GM20431 (cell line): Measurements from ENCODE around the gene GCH1.
"Not testable (repeated sequence)": the region's sequence is repeated elsewhere in the genome, so short reads cannot be mapped to it uniquely, and the experiment has no call there.

Source experiments
- in situ Hi-C: fragments of 300-500 bp; cut with MseI, MboI; formaldehyde crosslinking; loops from one replicate; pipeline ENCODE4 v1.15.0; 2020; ENCODE audit warnings: low sequenced_read_pairs; ENCODE audit not compliant: unreplicated experiment

Gene GCH1

DNA sequence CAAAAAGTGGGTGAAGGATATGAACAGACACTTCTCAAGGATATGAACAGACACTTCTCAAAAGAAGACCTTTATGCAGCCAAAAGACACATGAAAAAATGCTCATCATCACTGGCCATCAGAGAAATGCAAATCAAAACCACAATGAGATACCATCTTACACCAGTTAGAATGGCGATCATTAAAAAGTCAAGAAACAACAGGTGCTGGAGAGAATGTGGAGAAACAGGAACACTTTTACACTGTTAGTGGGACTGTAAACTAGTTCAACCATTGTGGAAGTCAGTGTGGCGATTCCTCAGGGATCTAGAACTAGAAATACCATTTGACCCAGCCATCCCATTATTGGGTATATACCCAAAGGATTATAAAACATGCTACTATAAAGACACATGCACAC lies 27.0 kb downstream of the GCH1 start:
- in situ Hi-C loops = not testable (repeated sequence)

DNA sequence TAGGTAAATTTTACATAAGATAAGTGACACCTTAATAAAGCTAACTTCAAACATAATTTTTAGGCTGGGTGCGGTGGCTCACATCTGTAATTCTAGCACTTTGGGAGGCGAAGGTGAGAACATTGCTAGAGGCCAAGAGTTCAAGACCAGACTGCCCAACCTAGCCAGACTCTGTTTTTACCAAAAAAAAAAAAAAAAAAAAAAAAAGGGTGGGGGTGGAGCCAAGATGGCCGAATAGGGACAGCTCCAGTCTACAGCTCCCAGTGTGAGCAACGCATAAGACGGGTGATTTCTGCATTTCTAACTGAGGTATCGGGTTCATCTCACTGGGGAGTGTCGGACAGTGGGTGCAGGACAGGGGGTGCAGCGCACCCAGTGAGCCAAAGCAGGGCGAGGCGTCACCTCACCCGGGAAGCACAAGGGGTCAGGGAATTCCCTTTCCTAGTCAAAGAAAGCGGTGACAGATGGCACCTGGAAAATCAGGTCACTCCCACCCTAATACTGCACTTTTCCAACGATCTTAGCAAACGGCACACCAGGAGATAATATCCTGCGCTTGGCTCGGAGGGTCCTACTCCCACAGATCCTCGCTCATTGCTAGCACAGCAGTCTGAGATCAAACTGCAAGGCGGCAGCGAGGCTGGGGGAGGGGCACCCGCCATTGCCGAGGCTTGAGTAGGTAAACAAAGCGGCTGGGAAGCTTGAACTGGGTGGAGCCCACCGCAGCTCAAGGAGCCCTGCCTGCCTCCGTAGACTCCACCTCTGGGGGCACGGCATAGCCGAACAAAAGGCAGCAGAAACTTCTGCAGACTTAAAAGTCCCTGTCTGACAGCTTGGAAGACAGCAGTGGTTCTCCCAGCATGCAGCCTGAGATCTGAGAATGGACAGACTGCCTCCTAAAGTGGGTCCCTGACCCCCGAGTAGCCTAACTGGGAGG lies 32.2 kb downstream of the GCH1 start:
- in situ Hi-C loops = not testable (repeated sequence)

DNA sequence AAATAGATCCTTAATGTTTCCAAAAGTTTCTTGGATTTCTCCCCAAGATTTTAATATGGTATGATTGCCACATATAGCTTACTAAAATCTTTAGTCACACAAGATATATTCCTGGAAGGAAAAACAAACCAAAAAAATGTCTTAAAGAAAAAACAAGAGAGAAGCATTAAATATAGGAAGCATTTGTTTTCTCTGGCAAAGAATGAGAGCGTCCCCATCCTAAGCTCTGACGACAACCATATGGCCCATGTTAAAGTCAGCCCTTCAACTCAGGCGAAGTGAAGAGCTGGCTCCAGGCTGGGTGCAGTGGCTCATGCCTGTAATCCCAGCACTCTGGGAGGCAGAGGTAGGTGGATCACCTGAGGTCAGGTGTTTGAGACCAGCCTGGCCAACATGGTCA lies 35.6 kb downstream of the GCH1 start:
- in situ Hi-C loops = no loop called here

- in situ Hi-C loops = no loop called here
Observed at GRCh38 chr14:54866588-54866987, 36.0 kb downstream of the GCH1 start.

- in situ Hi-C loops = no loop called here
Observed at GRCh38 chr14:54864526-54864925, 38.1 kb downstream of the GCH1 start.

DNA sequence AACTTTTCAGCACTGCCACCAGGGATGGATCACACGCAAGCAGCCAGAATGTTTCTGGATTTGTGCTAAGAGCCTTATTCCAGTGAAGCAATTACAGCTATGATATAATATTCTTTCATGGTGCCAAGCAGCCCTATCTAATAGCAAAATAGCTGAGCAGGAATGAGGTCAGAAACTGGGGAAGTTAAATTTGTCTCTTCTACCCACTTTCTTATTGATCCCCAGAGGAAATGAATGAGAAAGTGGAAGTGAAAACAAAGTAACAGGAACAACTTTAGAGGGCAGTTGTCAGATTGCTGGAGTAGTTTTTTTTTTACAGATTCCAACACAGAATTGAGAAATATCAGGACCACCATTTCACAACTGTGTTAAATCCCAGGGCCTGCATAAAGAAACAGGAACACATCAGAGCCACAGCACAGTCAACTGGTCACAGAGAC lies 44.8 kb downstream of the GCH1 start:
- in situ Hi-C loops = no loop called here

- in situ Hi-C loops = no loop called here
Observed at GRCh38 chr14:54856152-54856551, 46.5 kb downstream of the GCH1 start.

DNA sequence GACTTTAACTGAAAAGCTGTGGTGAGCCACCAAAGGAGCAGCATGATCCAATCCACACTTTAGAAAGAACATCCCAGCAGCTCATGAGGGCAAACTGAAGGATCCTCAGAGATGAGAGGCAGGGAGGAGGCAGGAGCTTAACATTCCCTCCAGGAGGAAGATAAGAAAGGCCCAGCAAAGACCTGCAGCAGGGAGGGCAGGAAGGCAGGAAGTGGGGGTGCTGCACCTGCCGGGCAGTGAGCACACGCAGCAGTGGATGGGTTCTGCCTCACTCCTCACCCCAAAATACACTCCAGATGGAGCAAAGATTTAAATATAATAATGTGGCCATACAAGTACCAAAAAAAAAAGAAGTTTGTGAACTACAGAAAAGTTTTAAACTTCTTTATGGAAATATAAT lies 48.4 kb downstream of the GCH1 start:
- in situ Hi-C loops = no loop called here

DNA sequence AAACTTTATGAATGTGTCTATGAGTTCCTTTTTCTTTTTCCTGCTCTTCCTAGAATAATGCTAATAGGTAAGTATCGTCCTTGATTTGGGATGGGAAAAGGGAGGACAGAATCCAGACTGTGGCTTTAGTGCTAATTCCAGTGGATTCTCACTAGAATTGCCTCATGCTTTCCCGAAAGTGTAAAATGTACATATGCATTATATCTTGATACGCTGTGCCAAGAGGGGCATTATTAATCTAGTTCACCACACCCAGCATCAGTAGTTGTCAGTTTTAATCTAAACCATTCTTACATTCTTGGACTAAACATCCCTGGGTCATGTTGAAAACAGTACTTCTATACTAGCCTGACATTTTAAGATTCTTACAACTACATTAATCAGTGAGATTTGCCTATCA lies 49.3 kb downstream of the GCH1 start:
- in situ Hi-C loops = no loop called here

- in situ Hi-C loops = no loop called here
Observed at GRCh38 chr14:54852215-54852614, 50.4 kb downstream of the GCH1 start.

DNA sequence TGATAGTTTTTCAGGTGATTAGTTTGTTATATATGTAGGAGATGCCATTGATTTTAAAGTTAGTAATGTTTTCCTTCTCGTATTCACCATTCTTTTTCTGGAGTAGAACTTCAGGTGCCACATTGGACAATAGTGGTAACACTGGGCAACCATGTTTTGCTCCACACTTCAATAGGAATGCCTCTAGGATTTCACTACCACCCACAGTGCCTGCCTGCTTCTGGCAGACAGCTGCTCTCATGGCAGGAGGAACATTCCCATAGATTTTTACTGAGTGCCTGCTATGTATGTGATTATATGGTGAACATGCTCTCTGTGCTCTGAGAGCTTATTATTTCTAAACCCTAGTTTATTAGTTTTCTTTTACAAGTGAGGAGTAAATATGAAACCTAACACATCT lies 53.7 kb downstream of the GCH1 start:
- in situ Hi-C loops = no loop called here

- in situ Hi-C loops = no loop called here
Observed at GRCh38 chr14:54845641-54846040, 57.0 kb downstream of the GCH1 start.

DNA sequence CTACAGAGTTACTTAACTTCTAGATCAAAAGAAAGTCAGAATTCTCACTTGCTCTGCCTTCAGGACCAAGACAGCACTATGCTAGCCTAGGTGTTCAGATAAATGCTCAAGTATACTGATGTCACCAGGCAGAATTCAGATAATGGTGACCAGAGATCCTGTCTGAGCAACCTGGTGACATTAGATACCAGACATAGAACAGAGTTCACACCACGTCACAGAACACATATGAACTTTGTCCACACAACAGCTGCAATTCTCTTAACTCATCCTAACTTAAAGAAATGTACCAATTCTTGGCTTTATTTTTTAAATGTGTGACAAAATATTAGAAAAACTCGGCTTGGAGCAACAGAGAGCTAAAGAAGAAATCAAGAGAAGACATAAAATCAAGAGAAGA lies 58.1 kb downstream of the GCH1 start:
- in situ Hi-C loops = no loop called here

DNA sequence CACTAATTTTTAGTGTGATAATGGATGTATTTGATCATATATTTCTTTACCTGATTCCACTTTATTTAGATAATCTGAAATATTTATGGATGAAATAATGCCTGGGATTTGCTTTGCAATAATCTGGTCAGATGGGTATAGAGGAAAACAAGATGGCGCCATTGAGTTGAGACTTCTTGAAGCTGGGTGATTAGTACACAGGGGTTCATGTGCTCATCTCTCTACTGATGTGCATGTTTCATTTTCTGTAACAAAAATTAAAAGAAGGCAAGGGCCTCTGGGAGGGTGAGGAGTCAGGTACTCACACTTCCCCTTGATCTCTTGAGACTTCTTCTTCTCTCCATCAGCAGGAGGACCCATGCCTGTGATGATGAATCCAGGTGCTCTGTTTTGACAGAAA lies 61.8 kb downstream of the GCH1 start:
- in situ Hi-C loops = no loop called here

DNA sequence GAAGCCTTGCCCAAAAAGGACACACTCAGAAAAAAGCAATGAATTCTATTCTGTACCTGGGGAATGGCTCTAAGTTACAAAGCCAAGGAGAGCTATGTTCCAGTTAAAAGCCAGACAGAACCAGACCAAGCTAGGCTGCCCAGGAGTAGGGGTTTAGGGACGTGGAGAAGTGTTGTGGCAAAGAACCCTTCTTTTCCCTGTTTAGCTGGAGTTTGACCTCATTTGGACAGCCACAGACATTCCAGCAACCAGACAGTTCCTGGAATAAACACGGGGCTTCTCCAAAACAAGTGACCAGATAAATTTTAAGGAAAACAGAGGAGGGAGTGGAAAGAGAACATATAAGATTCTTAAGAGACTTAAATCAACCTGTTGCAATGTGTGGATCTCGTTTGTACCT lies 62.3 kb downstream of the GCH1 start:
- in situ Hi-C loops = no loop called here

DNA sequence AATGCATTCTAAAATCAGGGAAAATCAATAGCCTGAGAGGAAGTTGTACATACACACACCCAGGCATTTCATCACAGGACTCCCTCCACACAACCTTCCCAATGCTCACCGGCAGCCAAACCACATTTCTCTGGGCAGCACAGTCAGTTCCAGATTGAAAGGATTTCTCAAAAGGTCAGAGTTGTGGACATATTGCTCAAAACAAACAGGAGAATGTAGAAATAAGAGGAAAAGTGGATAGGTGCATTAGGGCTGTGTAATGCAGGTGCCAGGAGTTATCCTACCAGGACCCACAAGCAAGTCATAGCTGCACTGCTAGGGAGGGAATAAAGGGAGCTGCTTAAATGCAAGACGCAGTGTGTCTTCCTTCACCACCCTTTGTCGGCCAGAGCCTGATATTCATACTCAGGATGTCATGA lies 62.9 kb downstream of the GCH1 start:
- in situ Hi-C loops = no loop called here

GRCh38 chr14:54838931-54839512 lies 63.6 kb downstream of the GCH1 start:
- in situ Hi-C loops = no loop called here

DNA sequence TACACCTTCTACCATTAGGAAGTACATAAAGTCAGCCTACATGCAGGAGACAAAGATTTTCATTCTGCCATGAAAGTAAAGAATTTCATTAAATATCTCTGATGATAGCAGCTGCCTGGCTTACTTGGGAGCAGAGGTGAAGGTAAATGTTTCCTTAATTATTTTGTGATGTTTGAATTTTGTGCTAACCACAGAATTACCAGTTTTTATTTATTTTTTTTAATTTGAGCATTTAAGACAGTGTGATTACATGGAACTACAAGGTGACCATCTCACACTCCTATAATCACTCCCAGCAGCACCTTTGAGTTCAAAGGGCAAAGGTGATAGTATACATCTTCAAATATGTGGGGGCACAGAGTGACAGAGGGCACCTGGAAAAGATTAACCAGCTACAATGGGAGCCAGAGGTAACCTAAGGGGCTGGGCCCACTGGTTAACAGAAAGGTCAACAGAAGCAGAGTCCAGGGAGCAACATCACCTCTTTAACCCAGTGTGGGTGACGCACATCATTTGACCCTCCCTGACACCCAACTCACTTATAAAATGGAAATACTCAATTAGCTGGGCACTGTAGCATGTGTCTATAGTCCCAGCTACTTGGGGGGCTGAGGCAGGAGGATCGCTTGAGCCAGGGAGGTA lies 65.0 kb downstream of the GCH1 start:
- in situ Hi-C loops = no loop called here

DNA sequence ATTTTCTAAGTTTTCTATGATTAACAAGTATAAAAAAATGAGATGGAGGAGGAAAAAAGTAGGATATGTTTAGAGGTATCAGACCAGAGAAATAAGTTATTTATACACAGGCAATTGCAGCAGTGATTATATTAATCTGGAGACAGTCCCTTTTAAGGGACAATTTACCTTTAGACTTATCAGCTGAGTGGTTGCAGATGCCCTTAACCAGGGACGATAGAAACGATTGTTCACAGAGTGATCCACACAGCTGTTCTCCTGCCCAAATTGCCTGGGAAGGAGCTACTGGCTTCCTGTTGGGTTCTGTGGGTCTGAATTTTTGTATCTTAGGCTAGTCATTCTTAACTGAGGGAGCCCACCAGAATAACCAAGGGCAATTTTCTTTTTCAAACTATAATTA lies 66.4 kb downstream of the GCH1 start:
- in situ Hi-C loops = no loop called here

DNA sequence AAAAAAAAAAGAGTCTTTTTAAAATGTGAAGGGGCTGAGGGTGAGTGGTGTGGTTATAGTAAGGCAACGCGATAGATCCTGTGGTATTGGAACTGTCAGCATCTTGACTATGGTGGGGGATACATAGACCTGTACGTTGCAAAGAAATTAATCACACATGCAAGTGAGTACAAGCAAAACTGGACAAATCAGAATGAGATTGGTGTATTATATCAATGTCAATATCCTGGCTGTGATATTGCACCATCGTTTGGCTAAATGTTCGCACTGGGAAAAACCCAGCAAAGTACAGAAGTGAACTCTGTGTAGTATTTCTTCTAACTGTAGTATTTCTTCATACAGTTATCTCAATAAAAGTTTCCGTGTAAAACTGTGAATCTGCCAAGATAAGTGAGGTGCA lies 67.9 kb downstream of the GCH1 start:
- in situ Hi-C loops = no loop called here

DNA sequence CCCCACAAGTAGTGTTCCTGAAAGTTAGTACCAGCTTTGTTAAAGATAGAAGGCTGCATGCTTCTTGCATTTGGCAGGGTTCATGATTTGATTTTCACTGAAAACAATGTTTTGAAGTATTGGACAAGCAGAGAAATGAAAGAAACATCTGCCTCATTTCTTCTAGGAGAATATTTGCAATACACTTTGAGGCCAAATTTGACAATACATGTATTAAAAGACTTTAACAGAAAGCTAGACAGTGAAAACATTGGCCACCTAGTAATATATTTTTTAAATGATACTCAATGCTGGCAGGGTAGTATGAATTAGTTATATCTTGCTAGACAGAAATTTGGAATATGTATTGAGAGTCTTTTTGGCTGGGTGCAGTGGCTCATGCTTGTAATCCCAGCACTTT lies 68.5 kb downstream of the GCH1 start:
- in situ Hi-C loops = no loop called here
